Tibial nerve (tissue), 4 donors: ENCODE results near the gene TNFRSF21. TPM values are rescaled to one million over a fixed set of nuclear protein-coding genes. Genes with fewer than 3 reads are reported as not detected.

ENCODE experiments used
- DNase-seq, 2 donors: peaks; one replicate each; pipeline ENCODE4 v3.0.0-alpha.2; 2019; ENCODE audit warnings: low spot score in 2 of 2
- H3K27ac ChIP-seq, 4 donors: fragments of 200-600 bp; sonication (generic) in 3 of 4; one replicate each; pipeline ENCODE4 v1.5.1; 2017 to 2019; ENCODE audit warnings: mild to moderate bottlenecking in 1 of 4
- H3K27me3 ChIP-seq, 2 donors: fragments of 200-600 bp; sonication (generic) in 1 of 2; one replicate each; pipeline versions ENCODE4 v1.5.1 to v1.6.0; 2017 to 2019
- H3K36me3 ChIP-seq, 3 donors: fragments of 200-600 bp; sonication (generic); one replicate each; pipeline ENCODE4 v1.5.1; 2018 to 2019
- H3K4me1 ChIP-seq, 4 donors: fragments of 200-600 bp; sonication (generic) in 3 of 4; one replicate each; pipeline ENCODE4 v1.5.1; 2017 to 2019
- H3K4me3 ChIP-seq, 4 donors: fragments of 200-600 bp; sonication (generic) in 3 of 4; one replicate each; pipeline ENCODE4 v1.5.1; 2017 to 2019; ENCODE audit warnings: mild to moderate bottlenecking in 1 of 4, moderate library complexity in 1 of 4
- H3K9me3 ChIP-seq, 4 donors: fragments of 200-600 bp; sonication (generic) in 3 of 4; one replicate each; pipeline ENCODE4 v1.5.1; 2017 to 2019
- CTCF ChIP-seq, 5 experiments: fragments of 200-600 bp in 3 of 5; fragments of 450-650 bp in 2 of 5; sonication (generic) in 3 of 5; IDR thresholded peaks; one replicate each; pipeline ENCODE4 v1.5.1; 2016 to 2019; ENCODE audit warnings: antibody characterized with exemption in 5 of 5, mild to moderate bottlenecking in 3 of 5, moderate library complexity in 2 of 5
- EP300 ChIP-seq, 2 donors: sonication (generic); formaldehyde crosslinking; IDR thresholded peaks; one replicate each; pipeline ENCODE4 v1.6.1; 2017; ENCODE audit warnings: antibody characterized with exemption in 2 of 2, mild to moderate bottlenecking in 1 of 2
- POLR2A ChIP-seq, 2 donors: fragments of 450-650 bp; IDR thresholded peaks; one replicate each; pipeline ENCODE4 v1.6.1; 2017; ENCODE audit warnings: antibody characterized with exemption in 2 of 2, mild to moderate bottlenecking in 2 of 2, moderate library complexity in 2 of 2
- WGBS, 2 donors: methylation state at CpG; one replicate each; pipeline ENCODE4 v1.1.5; 2018; 5-methylcytosine and 5-hydroxymethylcytosine counted together
- total RNA-seq, 4 donors: library from RNA; depleted of rRNA; stranded (reverse); fragments of >200 nt; gene quantifications; one replicate each; pipeline ENCODE4 v1.1.0, GENCODE V29; 2016

The TNFRSF21 gene
- 1 to 10 TPM; 5.7 to 8.0 (median 7.6) TPM for total RNA-seq

- DNase-seq: peak; percentile 75 to 81
- Histone ChIP-seq H3K36me3 (no peaks in the 10 kb centered on the region), H3K27ac (peak within 1 kb of the TSS in 2 of 4 donors; percentile 64 to 71), H3K9me3 (no peaks in the 10 kb centered on the region), H3K4me1 (peaks cover 0 to 16% (median 9%) of the 10 kb centered on the region in 4 donors), H3K27me3 (peaks cover 0 to 36% of the 10 kb centered on the region in 2 donors), H3K4me3 (peak within 1 kb of the TSS; percentile 49 to 66 (median 57))
- TF ChIP-seq EP300 (IDR thresholded peaks at IDR 0.05): peak in 1 of 2 donors; percentile 84
- TF ChIP-seq CTCF (IDR thresholded peaks at IDR 0.05): peak; percentile 87 to 92 (median 89)
- TF ChIP-seq POLR2A (IDR thresholded peaks at IDR 0.05): peak; percentile 13 to 66
- 0 to 1% methylated on average over 52 to 55 of the region's 86 CpGs for WGBS, 2 donors
Observed at GRCh38 chr6:47309291-47310130, at the start of gene TNFRSF21. Gene TNFRSF21, minus strand, starts transcription at chr6:47309905. Its CDS starts 394 bp downstream, at chr6:47309511.

GRCh38 chr6:47358440-47359225 lies 48.9 kb upstream of the TNFRSF21 start:
- 67 to 70% methylated on average over 6 of the region's 6 CpGs for WGBS, 2 donors

GRCh38 chr6:47357827-47358226 lies 48.1 kb upstream of the TNFRSF21 start:
- no peaks in the 10 kb centered on the region for H3K36me3 ChIP-seq
- H3K27ac ChIP-seq: no peak overlapping the region
- H3K4me3 ChIP-seq: no peak overlapping the region
- no peak for DNase-seq
- TF ChIP-seq POLR2A (IDR thresholded peaks at IDR 0.05) (no peak), CTCF (IDR thresholded peaks at IDR 0.05) (no peak), EP300 (IDR thresholded peaks at IDR 0.05) (no peak)
- no peaks in the 10 kb centered on the region for H3K4me1 ChIP-seq
- no peaks in the 10 kb centered on the region for H3K27me3 ChIP-seq
- H3K9me3 ChIP-seq: no peaks in the 10 kb centered on the region
- 75 to 80% methylated on average over 2 of the region's 2 CpGs for WGBS, 2 donors

More at GRCh38 chr6:47358440-47359225, 48.9 kb upstream of the TNFRSF21 start:
- no peaks in the 10 kb centered on the region for H3K9me3 ChIP-seq
- H3K36me3 ChIP-seq: no peaks in the 10 kb centered on the region
- no peaks in the 10 kb centered on the region for H3K27me3 ChIP-seq
- DNase-seq: no peak
- no peaks in the 10 kb centered on the region for H3K4me1 ChIP-seq
- H3K27ac ChIP-seq: no peak overlapping the region
- no peak overlapping the region for H3K4me3 ChIP-seq
- TF ChIP-seq POLR2A (IDR thresholded peaks at IDR 0.05): no peak
- TF ChIP-seq EP300 (IDR thresholded peaks at IDR 0.05): no peak
- TF ChIP-seq CTCF (IDR thresholded peaks at IDR 0.05): no peak

GRCh38 chr6:47355496-47355895 lies 45.8 kb upstream of the TNFRSF21 start:
- Histone ChIP-seq H3K36me3 (no peaks in the 10 kb centered on the region), H3K4me1 (no peaks in the 10 kb centered on the region), H3K27ac (no peak overlapping the region), H3K27me3 (no peaks in the 10 kb centered on the region), H3K4me3 (no peak overlapping the region), H3K9me3 (no peaks in the 10 kb centered on the region)
- no peak for DNase-seq
- TF ChIP-seq POLR2A (IDR thresholded peaks at IDR 0.05): no peak
- no peak for TF ChIP-seq EP300 (IDR thresholded peaks at IDR 0.05)
- no peak for TF ChIP-seq CTCF (IDR thresholded peaks at IDR 0.05)

GRCh38 chr6:47353871-47354270 lies 44.2 kb upstream of the TNFRSF21 start:
- no peak for DNase-seq
- no peaks in the 10 kb centered on the region for H3K27me3 ChIP-seq
- H3K27ac ChIP-seq: no peak overlapping the region
- H3K36me3 ChIP-seq: no peaks in the 10 kb centered on the region
- no peaks in the 10 kb centered on the region for H3K9me3 ChIP-seq
- H3K4me3 ChIP-seq: no peak overlapping the region
- no peaks in the 10 kb centered on the region for H3K4me1 ChIP-seq
- WGBS, 2 donors: 16 to 24% methylated on average over 1 of the region's 1 CpG
- TF ChIP-seq POLR2A (IDR thresholded peaks at IDR 0.05) (no peak), CTCF (IDR thresholded peaks at IDR 0.05) (no peak), EP300 (IDR thresholded peaks at IDR 0.05) (peak; percentile 38)
